HEK293 (cell line): ENCODE data around the gene GMPPA.

Experiments used
- CTCF ChIA-PET: fragments of 350-600 bp; formaldehyde crosslinking; extraction: SDS; loops from one replicate; lab custom pipeline; 2021; ENCODE audit warnings: antibody characterized with exemption; lab: Yijun Ruan, JAX
- POLR2A ChIA-PET: fragments of 300-600 bp; formaldehyde crosslinking; extraction: SDS; loops from one replicate; lab custom pipeline; 2020; ENCODE audit warnings: antibody characterized with exemption, inconsistent platforms; lab: Yijun Ruan, JAX
- H3K27ac ChIP-seq: fragments of 200-500 bp; sonication (Bioruptor generic); 2 replicates; pipeline ENCODE4 v1.5.1; 2014; ENCODE audit warnings: low read depth, low read length, control low read depth, inconsistent platforms; ENCODE audit errors: extremely low read depth
- H3K36me3 ChIP-seq, 2 experiments: fragments of 200-500 bp in 1 of 2; sonication (Bioruptor generic) in 1 of 2; 1 replicate in 1 of 2; 2 replicates in 1 of 2; pipeline ENCODE4 v1.5.1; 2014 to 2017; ENCODE audit warnings: inconsistent platforms in 2 of 2, low read length in 2 of 2; ENCODE audit not compliant: control insufficient read depth in 2 of 2, insufficient read depth in 1 of 2
- H3K4me1 ChIP-seq: fragments of 200-500 bp; sonication (Bioruptor generic); 2 replicates; pipeline ENCODE4 v1.5.1; 2014; ENCODE audit warnings: mild to moderate bottlenecking, low read length, inconsistent platforms; ENCODE audit not compliant: control insufficient read depth, insufficient read depth
- H3K4me3 ChIP-seq: 2 replicates; pipeline ENCODE4 v1.5.1; 2011; ENCODE audit warnings: low read depth, mild to moderate bottlenecking, control low read depth, low read length, moderate library complexity
- H3K9me3 ChIP-seq: fragments of 200-500 bp; sonication (Bioruptor generic); 2 replicates; pipeline ENCODE4 v1.5.1; 2014; ENCODE audit warnings: low read depth, low read length, inconsistent platforms; ENCODE audit not compliant: control insufficient read depth, insufficient read depth
- CTCF ChIP-seq: fragments of 450-650 bp; formaldehyde crosslinking; IDR thresholded peaks from 2 replicates; pipeline ENCODE4 v1.5.1; 2016; ENCODE audit warnings: missing biosample characterization, missing genetic modification characterization
- EGR2 ChIP-seq: fragments of 450-650 bp; formaldehyde crosslinking; IDR thresholded peaks from 2 replicates; pipeline ENCODE4 v1.5.1; 2016; ENCODE audit warnings: low read depth, missing biosample characterization, missing genetic modification characterization
- GLIS2 ChIP-seq: fragments of 450-650 bp; formaldehyde crosslinking; IDR thresholded peaks from 2 replicates; pipeline ENCODE4 v1.5.1; 2016; ENCODE audit warnings: missing biosample characterization, missing genetic modification characterization
- IKZF3 ChIP-seq: fragments of 450-650 bp; IDR thresholded peaks from 2 replicates; pipeline ENCODE4 v1.5.0; 2018; ENCODE audit warnings: missing biosample characterization, mild to moderate bottlenecking, missing genetic modification characterization, moderate library complexity
- OSR2 ChIP-seq: fragments of 450-650 bp; formaldehyde crosslinking; IDR thresholded peaks from 2 replicates; pipeline ENCODE4 v1.5.1; 2016; ENCODE audit warnings: missing biosample characterization, missing genetic modification characterization
- SP7 ChIP-seq: fragments of 450-650 bp; formaldehyde crosslinking; IDR thresholded peaks from 2 replicates; pipeline ENCODE4 v1.5.1; 2016; ENCODE audit warnings: missing biosample characterization, missing genetic modification characterization
- ZBTB1 ChIP-seq: fragments of 450-650 bp; formaldehyde crosslinking; IDR thresholded peaks from 2 replicates; pipeline ENCODE4 v1.5.1; 2016; ENCODE audit warnings: missing biosample characterization, missing genetic modification characterization
- ZBTB17 ChIP-seq: fragments of 450-650 bp; formaldehyde crosslinking; IDR thresholded peaks from 2 replicates; pipeline ENCODE4 v1.5.1; 2016; ENCODE audit warnings: missing biosample characterization, missing genetic modification characterization
- ZBTB26 ChIP-seq: fragments of 450-650 bp; formaldehyde crosslinking; optimal IDR thresholded peaks from 2 replicates; pipeline ENCODE3; 2016; ENCODE audit warnings: missing biosample characterization, mild to moderate bottlenecking, missing genetic modification characterization
- ZBTB48 ChIP-seq: fragments of 450-650 bp; formaldehyde crosslinking; IDR thresholded peaks from 2 replicates; pipeline ENCODE4 v1.5.1; 2016; ENCODE audit warnings: missing biosample characterization, missing genetic modification characterization
- ZFHX2 ChIP-seq: fragments of 450-650 bp; formaldehyde crosslinking; conservative IDR thresholded peaks from 2 replicates; pipeline ENCODE4 v1.5.1; 2016; ENCODE audit warnings: missing biosample characterization, missing genetic modification characterization
- ZIC2 ChIP-seq: fragments of 450-650 bp; formaldehyde crosslinking; IDR thresholded peaks from 2 replicates; pipeline ENCODE4 v1.5.1; 2016; ENCODE audit warnings: missing biosample characterization, missing genetic modification characterization
- ZNF2 ChIP-seq: fragments of 450-650 bp; formaldehyde crosslinking; IDR thresholded peaks from 2 replicates; pipeline ENCODE4 v1.5.1; 2016; ENCODE audit warnings: missing biosample characterization, missing genetic modification characterization
- ZNF211 ChIP-seq: fragments of 450-650 bp; formaldehyde crosslinking; IDR thresholded peaks from 2 replicates; pipeline ENCODE4 v1.5.1; 2016; ENCODE audit warnings: low read depth, missing biosample characterization, missing genetic modification characterization
- ZNF223 ChIP-seq: fragments of 450-650 bp; formaldehyde crosslinking; IDR thresholded peaks from 2 replicates; pipeline ENCODE4 v1.5.1; 2016; ENCODE audit warnings: missing biosample characterization, missing genetic modification characterization
- ZNF362 ChIP-seq: fragments of 450-650 bp; formaldehyde crosslinking; IDR thresholded peaks from 2 replicates; pipeline ENCODE4 v1.5.1; 2016; ENCODE audit warnings: missing biosample characterization, missing genetic modification characterization
- ZNF391 ChIP-seq: fragments of 450-650 bp; formaldehyde crosslinking; IDR thresholded peaks from 2 replicates; pipeline ENCODE4 v1.5.1; 2016; ENCODE audit warnings: low read depth, missing biosample characterization, missing genetic modification characterization, borderline replicate concordance
- ZNF398 ChIP-seq: fragments of 450-650 bp; formaldehyde crosslinking; IDR thresholded peaks from 2 replicates; pipeline ENCODE4 v1.5.1; 2017; ENCODE audit warnings: missing biosample characterization, missing genetic modification characterization
- ZNF404 ChIP-seq: fragments of 450-650 bp; formaldehyde crosslinking; IDR thresholded peaks from 2 replicates; pipeline ENCODE4 v1.5.1; 2017; ENCODE audit warnings: missing biosample characterization, missing genetic modification characterization
- ZNF48 ChIP-seq: fragments of 450-650 bp; formaldehyde crosslinking; IDR thresholded peaks from 2 replicates; pipeline ENCODE4 v1.5.1; 2016; ENCODE audit warnings: missing biosample characterization, missing genetic modification characterization
- ZNF561 ChIP-seq: fragments of 450-650 bp; IDR thresholded peaks from 2 replicates; pipeline ENCODE4 v1.5.1; 2018; ENCODE audit warnings: missing biosample characterization, missing genetic modification characterization, borderline replicate concordance
- ZNF654 ChIP-seq: fragments of 450-650 bp; formaldehyde crosslinking; IDR thresholded peaks from 2 replicates; pipeline ENCODE4 v1.5.1; 2016; ENCODE audit warnings: low read depth, missing biosample characterization, missing genetic modification characterization
- ZNF777 ChIP-seq: fragments of 450-650 bp; formaldehyde crosslinking; IDR thresholded peaks from 2 replicates; pipeline ENCODE4 v1.5.1; 2017; ENCODE audit warnings: missing biosample characterization, missing genetic modification characterization, borderline replicate concordance
- TF ChIP-seq, protein P1 (sequence below): fragments of 450-650 bp; formaldehyde crosslinking; IDR thresholded peaks from 2 replicates; pipeline ENCODE4 v1.5.1; 2016; ENCODE audit warnings: missing biosample characterization, missing genetic modification characterization
- TF ChIP-seq, protein P2 (sequence below): fragments of 450-650 bp; formaldehyde crosslinking; IDR thresholded peaks from 2 replicates; pipeline ENCODE4 v1.5.1; 2016; ENCODE audit warnings: missing biosample characterization, missing genetic modification characterization

GMPPA gene

GRCh38 chr2:219530048-219530963, 31.6 kb downstream of the GMPPA start:
- POLR2A ChIA-PET, result interaction anchor here (0.8 to 1.4 kb wide), 5 partner anchors 20 to 126 kb away, joined by 3 to 8 read pairs (median 4); partner anchors contain the start of gene GMPPA
- H3K36me3 ChIP-seq, result no peaks in the 10 kb centered on the region
- H3K4me1 ChIP-seq, result no peaks in the 10 kb centered on the region
- no peak overlapping the region for H3K27ac ChIP-seq
- CTCF ChIA-PET, result interaction anchor here (0.6 to 9.7 kb wide), 67 partner anchors 10 to 870 kb away, joined by 3 to 252 read pairs (median 4); partner anchors contain the start of genes ASIC4, CHPF, DNPEP and GMPPA
- no peaks in the 10 kb centered on the region for H3K9me3 ChIP-seq
- no peak overlapping the region for H3K4me3 ChIP-seq
- TF ChIP-seq, protein P1, sequence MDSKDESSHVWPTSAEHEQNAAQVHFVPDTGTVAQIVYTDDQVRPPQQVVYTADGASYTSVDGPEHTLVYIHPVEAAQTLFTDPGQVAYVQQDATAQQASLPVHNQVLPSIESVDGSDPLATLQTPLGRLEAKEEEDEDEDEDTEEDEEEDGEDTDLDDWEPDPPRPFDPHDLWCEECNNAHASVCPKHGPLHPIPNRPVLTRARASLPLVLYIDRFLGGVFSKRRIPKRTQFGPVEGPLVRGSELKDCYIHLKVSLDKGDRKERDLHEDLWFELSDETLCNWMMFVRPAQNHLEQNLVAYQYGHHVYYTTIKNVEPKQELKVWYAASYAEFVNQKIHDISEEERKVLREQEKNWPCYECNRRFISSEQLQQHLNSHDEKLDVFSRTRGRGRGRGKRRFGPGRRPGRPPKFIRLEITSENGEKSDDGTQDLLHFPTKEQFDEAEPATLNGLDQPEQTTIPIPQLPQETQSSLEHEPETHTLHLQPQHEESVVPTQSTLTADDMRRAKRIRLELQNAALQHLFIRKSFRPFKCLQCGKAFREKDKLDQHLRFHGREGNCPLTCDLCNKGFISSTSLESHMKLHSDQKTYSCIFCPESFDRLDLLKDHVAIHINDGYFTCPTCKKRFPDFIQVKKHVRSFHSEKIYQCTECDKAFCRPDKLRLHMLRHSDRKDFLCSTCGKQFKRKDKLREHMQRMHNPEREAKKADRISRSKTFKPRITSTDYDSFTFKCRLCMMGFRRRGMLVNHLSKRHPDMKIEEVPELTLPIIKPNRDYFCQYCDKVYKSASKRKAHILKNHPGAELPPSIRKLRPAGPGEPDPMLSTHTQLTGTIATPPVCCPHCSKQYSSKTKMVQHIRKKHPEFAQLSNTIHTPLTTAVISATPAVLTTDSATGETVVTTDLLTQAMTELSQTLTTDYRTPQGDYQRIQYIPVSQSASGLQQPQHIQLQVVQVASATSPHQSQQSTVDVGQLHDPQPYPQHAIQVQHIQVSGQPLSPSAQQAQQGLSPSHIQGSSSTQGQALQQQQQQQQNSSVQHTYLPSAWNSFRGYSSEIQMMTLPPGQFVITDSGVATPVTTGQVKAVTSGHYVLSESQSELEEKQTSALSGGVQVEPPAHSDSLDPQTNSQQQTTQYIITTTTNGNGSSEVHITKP (tag by site-specific recombination), result peak; percentile 62
- TF ChIP-seq ZIC2 (peak; percentile 96), ZFHX2 (tag by site-specific recombination) (peak; percentile 60), GLIS2 (tag by site-specific recombination) (peak; percentile 84), ZNF777 (tag by site-specific recombination) (no peak), ZBTB17 (tag by site-specific recombination) (peak; percentile 72), ZNF48 (tag by site-specific recombination) (no peak), EGR2 (peak; percentile 56; the same call in 1 of the 2 replicates), ZNF223 (no peak), SP7 (tag by site-specific recombination) (0 out of 2 replicates have a peak, but pooled peaks have one; percentile 15), ZNF362 (no peak), ZNF654 (tag by site-specific recombination) (peak; percentile 96), OSR2 (tag by site-specific recombination) (peak; percentile 59), IKZF3 (tag by site-specific recombination) (peak; percentile 75), CTCF (tag by site-specific recombination) (peak; percentile 95), ZNF398 (tag by site-specific recombination) (peak; percentile 72), ZBTB48 (tag by site-specific recombination) (peak; percentile 42; the same call in 1 of the 2 replicates), ZNF404 (tag by site-specific recombination) (no peak), ZNF391 (tag by site-specific recombination) (peak; percentile 65; the same call in 1 of the 2 replicates), ZNF211 (tag by site-specific recombination) (no peak), ZBTB1 (tag by site-specific recombination) (no peak), ZBTB26 (peak; percentile 8), ZNF561 (no peak), ZNF2 (tag by site-specific recombination) (0 out of 2 replicates have a peak, but pooled peaks have one; percentile 48)
- TF ChIP-seq, protein P2, sequence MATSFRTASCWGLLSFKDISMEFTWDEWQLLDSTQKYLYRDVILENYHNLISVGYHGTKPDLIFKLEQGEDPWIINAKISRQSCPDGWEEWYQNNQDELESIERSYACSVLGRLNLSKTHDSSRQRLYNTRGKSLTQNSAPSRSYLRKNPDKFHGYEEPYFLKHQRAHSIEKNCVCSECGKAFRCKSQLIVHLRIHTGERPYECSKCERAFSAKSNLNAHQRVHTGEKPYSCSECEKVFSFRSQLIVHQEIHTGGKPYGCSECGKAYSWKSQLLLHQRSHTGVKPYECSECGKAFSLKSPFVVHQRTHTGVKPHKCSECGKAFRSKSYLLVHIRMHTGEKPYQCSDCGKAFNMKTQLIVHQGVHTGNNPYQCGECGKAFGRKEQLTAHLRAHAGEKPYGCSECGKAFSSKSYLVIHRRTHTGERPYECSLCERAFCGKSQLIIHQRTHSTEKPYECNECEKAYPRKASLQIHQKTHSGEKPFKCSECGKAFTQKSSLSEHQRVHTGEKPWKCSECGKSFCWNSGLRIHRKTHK (tag by site-specific recombination), result no peak
